NCI-H2081 (cell line): ENCODE data around the gene KRT3.
"Not testable (repeated sequence)": the region's sequence is repeated elsewhere in the genome, so short reads cannot be mapped to it uniquely, and the experiment has no call there.

ENCODE experiments used
- DNase-seq, 2 experiments: peaks; one replicate each; lab custom pipeline; 2025; lab: John Stamatoyannopoulos, UW

KRT3 gene

DNA sequence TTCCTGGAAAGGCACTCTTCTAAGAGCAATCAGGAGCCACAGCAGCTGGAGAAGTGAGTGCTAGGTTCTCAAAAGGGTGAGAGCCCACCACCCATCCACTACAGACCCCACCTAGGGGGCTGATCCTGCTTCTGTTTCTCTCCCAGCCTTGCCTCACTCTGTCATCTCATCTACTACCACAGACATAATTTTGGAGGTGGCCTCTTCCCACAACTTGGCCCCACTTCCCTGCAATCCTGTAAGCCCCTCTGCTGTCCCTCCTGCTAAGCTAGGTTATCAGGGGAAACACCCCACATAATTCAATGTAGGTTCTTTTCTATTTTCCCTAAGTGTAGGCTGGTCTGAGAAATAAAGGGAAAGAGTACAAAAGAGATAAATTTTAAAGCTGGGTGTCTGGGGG is 35.3 kb downstream of the KRT3 start:
- DNase-seq, result no peak

DNA sequence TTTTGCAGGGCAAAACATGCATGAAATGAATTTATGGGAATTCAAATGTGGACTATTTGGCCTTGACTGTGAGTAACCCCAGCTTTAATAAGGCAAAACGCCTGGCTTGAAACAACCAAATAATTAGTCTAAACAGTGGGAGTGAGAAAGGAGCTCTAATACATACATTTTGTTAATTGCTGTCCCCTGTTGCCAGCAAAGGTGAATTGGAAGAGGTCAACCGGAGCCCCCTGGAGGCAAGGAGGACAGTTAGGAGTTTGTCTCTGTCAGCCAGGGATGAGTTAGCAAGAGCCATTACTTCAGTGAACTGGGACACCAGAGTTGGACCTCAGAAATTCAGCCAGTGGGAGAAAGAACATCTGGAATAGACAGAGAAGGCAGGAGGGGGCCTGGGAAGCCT is 36.2 kb downstream of the KRT3 start:
- DNase-seq, result no peak

- DNase-seq, result no peak
These were observed 36.7 kb downstream of the KRT3 start for GRCh38 chr12:52759218-52759617.

DNA sequence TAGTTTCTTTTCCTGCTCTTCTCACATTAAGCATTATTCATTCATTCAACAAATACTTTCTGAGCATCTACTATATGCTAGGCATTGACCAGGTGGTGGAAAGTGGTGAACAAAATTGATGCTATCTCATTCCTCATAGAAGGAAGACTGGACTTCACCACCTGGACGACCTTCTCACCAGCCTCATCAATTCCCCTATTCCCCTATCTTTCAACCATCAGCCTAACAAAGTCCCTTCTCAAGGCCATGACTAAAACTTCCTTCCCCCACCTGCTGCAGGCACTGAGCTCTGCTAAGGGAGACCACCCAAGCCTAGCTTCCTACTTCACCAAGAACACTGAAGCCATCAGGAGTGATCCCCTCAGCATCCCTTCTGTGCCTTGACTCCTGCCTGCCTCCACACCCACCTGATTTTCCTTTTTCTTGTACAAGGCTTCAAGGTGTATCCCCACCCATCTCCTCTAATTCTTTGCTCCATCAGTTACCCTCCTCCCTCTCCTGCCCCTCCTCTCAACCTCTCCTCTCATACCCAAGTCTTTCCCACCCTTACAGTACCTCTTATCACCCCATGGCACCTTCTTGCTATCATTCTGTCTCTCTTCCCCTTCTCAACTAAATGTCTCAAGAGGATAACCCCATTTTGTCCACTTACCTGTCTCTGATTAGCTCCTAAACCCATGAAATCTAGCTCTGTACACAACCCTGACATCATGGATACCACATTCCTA is 38.3 kb downstream of the KRT3 start:
- DNase-seq, result no peak

DNA sequence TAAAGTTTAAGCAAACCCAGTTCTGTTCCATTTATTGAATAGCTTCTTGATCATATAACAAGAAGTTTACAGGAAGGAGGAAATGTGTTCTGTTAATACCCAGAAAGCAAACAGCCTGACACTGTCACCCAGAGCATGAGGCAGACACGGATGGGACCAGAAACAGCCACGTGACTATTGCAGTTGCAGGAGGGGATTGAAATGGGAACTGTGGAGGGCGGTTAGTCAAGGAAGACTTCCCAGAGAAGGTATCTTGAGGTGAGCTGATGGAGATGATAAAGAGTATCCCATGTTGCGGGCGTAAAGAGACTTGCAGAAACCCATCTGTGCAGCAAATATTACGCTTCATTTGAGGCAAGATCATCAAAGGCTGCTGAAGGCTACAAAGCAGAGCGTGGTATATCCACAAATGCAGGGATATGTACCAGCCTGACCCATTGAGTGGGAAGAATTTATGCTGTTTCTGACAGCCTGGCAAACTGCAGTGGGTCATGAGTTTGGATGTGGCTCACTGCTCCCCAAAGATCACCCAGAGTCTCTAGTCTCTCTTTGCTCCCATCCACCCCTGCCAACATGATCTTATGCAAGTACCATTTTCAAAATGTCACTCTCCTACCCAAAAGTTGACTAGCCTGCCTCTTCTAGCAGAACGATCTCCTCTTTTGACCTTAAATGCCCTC is 39.5 kb downstream of the KRT3 start:
- no peak for DNase-seq

DNA sequence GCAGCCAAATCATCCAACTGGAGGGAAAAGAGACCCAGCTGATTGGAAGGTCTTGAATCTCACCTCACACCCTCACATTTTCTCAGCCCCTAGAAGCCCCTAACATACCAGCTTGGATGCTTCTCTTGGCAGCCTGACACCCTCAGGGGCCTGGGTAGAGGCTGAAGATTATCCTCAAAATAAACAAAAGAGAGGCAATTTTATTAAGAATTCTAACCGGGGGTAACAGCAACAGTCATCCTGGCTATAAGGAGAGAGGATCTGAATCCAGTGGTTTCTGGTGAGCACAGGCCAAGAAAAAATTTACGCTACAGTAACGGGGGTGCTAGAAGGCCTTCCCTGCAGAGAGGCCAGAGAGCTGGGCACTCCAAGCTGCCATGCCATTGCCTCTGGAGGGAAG is 40.4 kb downstream of the KRT3 start:
- no peak for DNase-seq

- peak; percentile 20 to 53 for DNase-seq
These were observed 41.8 kb downstream of the KRT3 start for GRCh38 chr12:52754135-52754534.

DNA sequence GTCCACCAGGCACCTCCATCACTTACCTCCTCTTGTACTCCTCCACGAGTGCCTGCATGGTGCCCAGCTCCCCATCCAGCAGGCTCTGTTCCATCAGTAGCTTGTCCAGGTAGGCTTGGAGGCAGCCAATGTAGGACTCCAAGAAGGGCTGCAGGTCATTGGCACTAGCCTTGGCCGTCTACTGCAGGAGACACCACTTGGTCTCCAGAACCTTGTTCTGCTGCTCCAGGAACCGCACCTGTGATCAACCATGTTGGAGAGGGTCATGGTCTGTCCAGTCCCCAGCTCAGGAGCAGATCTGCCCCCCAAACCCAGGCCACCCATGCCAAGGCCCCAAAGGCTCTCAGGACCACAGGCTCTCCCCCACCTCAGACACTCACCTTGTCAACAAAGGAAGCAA is 42.6 kb downstream of the KRT3 start:
- DNase-seq, result no peak

DNA sequence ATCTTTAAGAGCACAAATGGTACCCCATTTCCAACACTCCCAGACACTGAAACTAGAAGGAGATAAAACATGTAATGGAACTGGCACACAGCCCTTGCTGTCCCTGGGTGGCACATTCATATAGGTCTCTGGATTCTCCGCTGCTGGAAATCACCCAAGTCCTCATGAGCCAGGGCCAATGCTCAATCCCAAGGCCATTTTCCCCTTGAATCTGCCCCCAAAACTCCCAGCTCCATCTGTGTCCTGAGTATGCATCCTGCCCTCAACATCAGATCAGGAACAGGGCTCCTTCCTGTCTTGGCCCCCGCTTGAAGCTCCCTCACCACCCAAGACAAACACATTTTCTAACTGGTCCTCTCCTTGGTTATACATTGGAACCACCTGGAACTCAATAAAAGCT is 43.4 kb downstream of the KRT3 start:
- DNase-seq, result no peak

DNA sequence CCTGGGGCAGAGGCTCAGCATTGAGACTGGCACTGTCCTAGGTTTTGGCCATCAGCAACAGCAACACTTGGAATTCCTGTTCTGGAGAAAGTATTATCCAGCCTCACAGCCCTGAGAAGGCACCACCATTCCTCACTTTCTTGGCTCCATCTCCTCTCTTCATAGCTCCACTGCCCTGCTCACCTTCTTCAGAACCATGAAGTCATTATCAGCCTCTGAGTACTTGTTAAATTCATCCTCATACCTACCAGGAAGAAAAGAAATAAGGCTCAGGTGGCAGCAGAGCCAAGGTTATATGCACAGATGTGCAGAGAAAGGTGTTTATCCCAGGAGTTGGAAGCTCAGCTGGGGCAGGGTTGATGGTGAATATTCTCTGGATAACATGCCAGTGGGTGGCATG is 44.1 kb downstream of the KRT3 start:
- DNase-seq, result no peak

DNA sequence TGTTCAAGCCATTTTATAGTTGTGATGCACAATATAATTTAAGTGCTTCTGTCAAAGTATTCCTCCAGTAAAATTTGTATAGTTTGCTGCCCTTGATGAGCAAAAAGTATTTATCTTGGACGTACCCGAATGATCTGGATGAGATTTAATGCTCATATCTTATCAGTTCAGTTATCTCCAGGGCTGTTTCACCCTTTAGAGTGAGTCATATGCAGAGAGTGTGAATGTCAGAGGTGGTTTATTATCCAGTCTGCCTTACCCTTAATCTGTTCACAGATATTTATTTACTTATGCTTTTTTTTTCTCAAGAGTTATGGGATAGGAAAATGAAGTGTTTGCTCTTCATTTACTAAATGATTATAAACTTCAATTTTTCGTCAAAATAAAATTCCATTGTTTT is 45.4 kb downstream of the KRT3 start:
- not testable (repeated sequence) for DNase-seq

GRCh38 chr12:52749827-52750226 is 46.1 kb downstream of the KRT3 start:
- DNase-seq, result no peak

GRCh38 chr12:52748578-52748977 is 47.3 kb downstream of the KRT3 start:
- no peak for DNase-seq

DNA sequence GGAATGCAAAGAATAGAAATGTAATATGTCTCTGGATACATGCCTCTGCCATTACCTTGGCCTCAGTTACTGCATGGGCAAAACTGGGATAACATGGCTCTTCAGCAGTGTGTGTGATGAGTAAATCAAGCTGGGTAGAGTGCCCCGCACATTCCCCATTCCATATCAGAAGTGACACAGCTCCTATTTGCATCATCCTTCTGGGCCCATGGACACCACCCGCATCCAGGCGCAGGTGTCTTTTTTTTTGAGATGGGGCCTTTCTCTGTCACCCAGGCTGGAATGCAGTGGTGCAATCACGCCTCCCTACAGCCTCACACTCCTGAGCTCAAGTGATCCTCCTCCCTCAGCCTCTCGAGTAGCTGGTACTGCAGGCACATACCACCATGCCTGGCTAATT is 50.4 kb downstream of the KRT3 start:
- no peak for DNase-seq

- DNase-seq, result no peak
These were observed 51.3 kb downstream of the KRT3 start for GRCh38 chr12:52744493-52745156.

- no peak for DNase-seq
These were observed 53.0 kb downstream of the KRT3 start for GRCh38 chr12:52742822-52743457.

- no peak for DNase-seq
These were observed 53.7 kb downstream of the KRT3 start for GRCh38 chr12:52742196-52742580.

DNA sequence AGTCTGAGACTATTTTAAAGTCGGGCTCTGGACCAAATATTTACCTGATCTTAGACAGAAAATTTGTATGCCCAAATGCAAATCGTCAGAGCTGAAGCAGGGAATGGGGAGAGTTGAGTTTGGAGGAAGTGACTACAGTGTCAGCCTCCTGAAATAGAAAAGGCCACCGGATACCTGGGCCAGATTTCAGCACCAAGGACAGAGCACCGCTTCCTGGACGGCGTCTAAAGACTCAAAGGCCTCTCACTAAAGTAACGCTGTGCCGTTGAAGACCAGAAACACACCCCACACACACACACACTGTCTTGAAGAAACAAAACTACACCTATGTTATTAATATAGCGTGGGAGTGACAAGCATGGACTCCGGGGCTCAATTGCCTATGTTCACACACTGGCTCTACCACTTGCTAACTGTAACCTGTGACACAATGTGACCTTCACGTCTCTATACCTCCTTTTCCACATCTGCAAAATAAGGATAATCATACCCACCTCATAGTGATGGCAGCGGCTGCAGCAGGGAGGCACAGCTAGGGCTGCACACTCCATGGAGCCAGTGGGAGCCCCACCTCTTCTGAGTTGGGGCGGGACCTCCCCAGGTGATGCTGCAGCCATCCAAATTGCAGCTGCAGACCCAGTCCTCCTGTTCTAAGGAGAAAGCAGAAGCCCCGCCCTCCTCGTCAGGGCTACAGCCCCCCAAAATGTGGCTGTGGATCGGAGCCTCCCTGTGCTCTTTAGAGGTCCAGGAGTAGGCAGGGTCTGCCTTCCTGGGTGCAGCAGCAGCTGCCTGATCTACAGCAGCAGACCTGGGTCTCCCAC is 54.3 kb downstream of the KRT3 start:
- DNase-seq, result no peak

DNA sequence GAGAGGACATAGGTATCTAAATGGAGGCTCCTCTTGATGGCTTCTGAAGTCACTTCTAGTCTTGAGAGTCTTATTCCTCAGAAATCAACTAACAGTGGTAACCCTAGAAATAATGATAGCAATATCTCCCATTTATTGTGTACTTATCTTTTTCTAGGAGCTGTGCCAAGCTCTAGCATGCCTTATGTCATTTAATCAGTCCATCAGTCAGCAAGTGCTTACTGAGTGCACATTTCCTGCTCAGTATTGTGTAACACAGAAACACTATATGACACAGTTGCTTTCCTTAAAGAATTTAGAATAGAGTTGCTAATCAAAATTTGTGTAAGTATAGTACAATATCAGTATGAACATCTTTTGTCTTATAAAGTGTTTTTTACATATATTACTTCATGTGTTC is 55.3 kb downstream of the KRT3 start:
- peak; percentile 41 to 82 for DNase-seq

- peak; percentile 10 to 55 for DNase-seq
These were observed 56.0 kb downstream of the KRT3 start for GRCh38 chr12:52739963-52740362.
